Glomerular visceral epithelial cell (primary cell): Measurements from ENCODE around the gene ACLY.
"Not testable (repeated sequence)": the region's sequence is repeated elsewhere in the genome, so short reads cannot be mapped to it uniquely, and the experiment has no call there.

Experiments used
- DNase-seq: peaks from one replicate; pipeline ENCODE4 v3.0.0-alpha.2; 2016; ENCODE audit errors: extremely low spot score

ACLY gene

GRCh38 chr17:41910701-41911391 lies 7.9 kb downstream of the ACLY start:
- peak; percentile 99 for DNase-seq

GRCh38 chr17:41909088-41909487 lies 9.7 kb downstream of the ACLY start:
- peak; percentile 66 for DNase-seq

GRCh38 chr17:41907633-41908539 lies 10.9 kb downstream of the ACLY start:
- DNase-seq: peak; percentile 99

- DNase-seq: peak; percentile 88
These were observed 11.6 kb downstream of the ACLY start for GRCh38 chr17:41907185-41907556.

GRCh38 chr17:41906465-41907184 lies 12.1 kb downstream of the ACLY start:
- peak; percentile 54 for DNase-seq

- DNase-seq: no peak
These were observed 13.6 kb downstream of the ACLY start for GRCh38 chr17:41905172-41905571.

GRCh38 chr17:41904242-41904841 lies 14.4 kb downstream of the ACLY start:
- no peak for DNase-seq

- DNase-seq: no peak
These were observed 17.1 kb downstream of the ACLY start for GRCh38 chr17:41901646-41902045.

GRCh38 chr17:41896726-41897125 lies 22.0 kb downstream of the ACLY start:
- DNase-seq: no peak

- DNase-seq: no peak
These were observed 23.1 kb downstream of the ACLY start for GRCh38 chr17:41895617-41896016.

- peak; percentile 80 for DNase-seq
These were observed 23.9 kb downstream of the ACLY start for GRCh38 chr17:41894791-41895331.

- DNase-seq: no peak
These were observed 25.4 kb downstream of the ACLY start for GRCh38 chr17:41893384-41893783.

GRCh38 chr17:41892021-41892376 lies 26.8 kb downstream of the ACLY start:
- DNase-seq: no peak

GRCh38 chr17:41891135-41892020 lies 27.4 kb downstream of the ACLY start:
- DNase-seq: no peak

GRCh38 chr17:41888332-41888965 lies 30.3 kb downstream of the ACLY start:
- no peak for DNase-seq

GRCh38 chr17:41885733-41886132 lies 33.0 kb downstream of the ACLY start:
- DNase-seq: no peak

GRCh38 chr17:41882756-41883155 lies 36.0 kb downstream of the ACLY start:
- DNase-seq: no peak

- no peak for DNase-seq
These were observed 38.6 kb downstream of the ACLY start for GRCh38 chr17:41880130-41880529.

- DNase-seq: not testable (repeated sequence)
These were observed 44.5 kb downstream of the ACLY start for GRCh38 chr17:41874293-41874670.

GRCh38 chr17:41873559-41874292 lies 45.0 kb downstream of the ACLY start:
- DNase-seq: no peak
